Measurements from ENCODE around the gene MSL3B.

MSL3B gene

DNA sequence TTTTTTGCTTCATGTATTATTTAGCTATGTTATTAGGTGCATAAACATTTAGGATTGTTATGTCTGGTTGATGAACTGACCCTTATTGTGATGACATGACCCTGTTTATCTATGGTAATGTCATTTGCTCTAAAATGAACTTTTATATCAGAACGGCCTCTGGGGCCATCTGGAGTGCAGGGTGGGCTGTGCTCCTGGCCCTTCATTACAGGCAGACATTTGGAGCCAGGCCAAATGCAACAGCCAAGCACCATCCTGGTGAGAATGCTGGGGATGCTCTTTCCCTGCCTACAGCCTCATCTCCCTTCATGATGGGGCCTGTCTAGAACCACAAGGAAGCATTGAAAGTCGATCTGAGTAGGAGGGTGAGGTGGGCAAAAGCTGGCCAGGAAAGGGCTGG is 51.9 kb downstream of the MSL3B start:
- no peak for DNase-seq

DNA sequence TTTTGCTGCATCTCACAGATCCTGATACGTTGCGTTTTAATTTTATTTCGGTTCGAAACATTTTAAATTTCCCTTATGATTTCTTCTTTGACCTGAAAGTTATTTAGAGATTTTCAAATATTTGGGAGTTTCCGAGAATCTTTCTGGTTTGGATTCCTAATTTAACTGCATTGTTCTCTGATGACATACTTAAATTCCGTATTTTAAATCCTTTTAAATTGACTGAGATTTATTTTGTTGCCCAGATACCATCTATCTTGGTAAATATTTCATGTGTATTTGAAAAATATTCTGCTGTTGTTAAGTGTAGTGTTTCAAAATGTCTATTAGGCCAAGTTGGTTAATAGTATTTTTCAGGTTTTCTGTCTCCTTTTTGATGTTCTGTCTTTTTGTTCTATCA is 52.3 kb downstream of the MSL3B start:
- DNase-seq = no peak

Data from activated T-cell treated with anti-CD3 and anti-CD28 coated beads, Interleukin-2, amount 50 U/mL, for 1 hour (primary cell).